ENCODE data around the gene STAG1. TPM values are rescaled to one million over a fixed set of nuclear protein-coding genes. Genes with fewer than 3 reads are reported as not detected.

The STAG1 gene
- total RNA-seq, 1 experiment from 2014 or later, result 34.6 TPM

- no peaks in the 10 kb centered on the region for H3K79me2 ChIP-seq (ENCODE audit: insufficient read depth, low read length)
- H2BK20ac ChIP-seq (ENCODE audit: low read depth, low read length, poor library complexity, severe bottlenecking), result no peak overlapping the region
- no peak overlapping the region for H4K8ac ChIP-seq (replicated peaks; ENCODE audit: insufficient read length, low read depth, low read length)
- H3K23ac ChIP-seq (ENCODE audit: insufficient read length, low read depth, low read length), result no peak overlapping the region
- H3K4me1 ChIP-seq (ENCODE audit: insufficient read depth, low read length), result no peaks in the 10 kb centered on the region
- no peaks in the 10 kb centered on the region for H3K23me2 ChIP-seq (ENCODE audit: insufficient read length, low read depth, low read length, poor library complexity, severe bottlenecking)
- no peak overlapping the region for H3T11ph ChIP-seq (ENCODE audit: low read length)
- no peaks in the 10 kb centered on the region for H3K27me3 ChIP-seq (ENCODE audit: insufficient read depth, low read length)
- no peak overlapping the region for H4K5ac ChIP-seq (ENCODE audit: insufficient read length, low read depth, low read length)
- H3K56ac ChIP-seq (ENCODE audit: insufficient read length, low read depth, low read length), result no peak overlapping the region
- H3K4me2 ChIP-seq (ENCODE audit: insufficient read depth, insufficient read length, low read length), result no peak overlapping the region
- H2AFZ ChIP-seq (ENCODE audit: low read length), result no peak overlapping the region
- no peak overlapping the region for H2AK5ac ChIP-seq (ENCODE audit: insufficient read length, low read length)
- no peaks in the 10 kb centered on the region for H4K20me1 ChIP-seq (ENCODE audit: control insufficient read depth, insufficient read depth, insufficient read length)
- no CpG with 5 or more reads among the region's 2 CpGs for WGBS (ENCODE audit: extremely low coverage, insufficient read length, low lambda C conversion rate)
- no peak for TF ChIP-seq CTCF (conservative IDR thresholded peaks at IDR 0.05)
- H4K91ac ChIP-seq (ENCODE audit: insufficient read length, low read depth, low read length), result no peak overlapping the region
- Mint-ChIP-seq H3K27ac (no peak overlapping the region), H3K9me3 (no peaks in the 10 kb centered on the region), H3K4me1 (no peaks in the 10 kb centered on the region), H3K4me3 (no peak overlapping the region), H3K27me3 (ENCODE audit: low read depth) (no peaks in the 10 kb centered on the region), H3K36me3 (ENCODE audit: insufficient read depth in 1 of 3, low read depth in 3 of 3) (peaks cover 0 to 7% (median 0%) of the 10 kb centered on the region in 3 experiments; a peak in 3 of 7 replicates)
- H2BK120ac ChIP-seq (ENCODE audit: low read depth, low read length, poor library complexity, severe bottlenecking), result no peak overlapping the region
- H3K9me3 ChIP-seq (ENCODE audit: control insufficient read depth, low read depth, low read length), result no peaks in the 10 kb centered on the region
- H3K79me1 ChIP-seq (ENCODE audit: insufficient read depth, low read depth, low read length, poor library complexity, severe bottlenecking), result no peaks in the 10 kb centered on the region
- DNase-seq, result no peak
- H3K18ac ChIP-seq (ENCODE audit: insufficient read length, low read depth, low read length), result no peak overlapping the region
- no peak overlapping the region for H2BK12ac ChIP-seq (ENCODE audit: insufficient read length, low read depth, low read length)
- H3K27ac ChIP-seq (ENCODE audit: insufficient read length, low read depth, low read length), result no peak overlapping the region
- no peak overlapping the region for H2BK15ac ChIP-seq (ENCODE audit: low read depth, low read length)
- H3K9ac ChIP-seq (ENCODE audit: extremely low read depth, insufficient read length, low read length), result no peak overlapping the region
- H2BK5ac ChIP-seq (ENCODE audit: insufficient read length, low read length), result no peak overlapping the region
- H3K14ac ChIP-seq (ENCODE audit: insufficient read depth, low read length), result no peak overlapping the region
- H3K4ac ChIP-seq (ENCODE audit: low read depth, low read length), result no peak overlapping the region
Measured at GRCh38 chr3:136381051-136381450, 371.1 kb downstream of the STAG1 start.

Data from H9 (cell line).